ENCODE data around the gene GRAP. TPM values are rescaled to one million over a fixed set of nuclear protein-coding genes. Genes with fewer than 3 reads are reported as not detected.

Gene GRAP
- polyA plus RNA-seq, 4 donors, result 5.2 to 7.2 (median 6.3) TPM

- DNase-seq (ENCODE audit: low read depth in 4 of 4, low spot score in 2 of 4), result no peak
These were observed 42.2 kb downstream of the GRAP start, which contains the start of gene FAM83G for GRCh38 chr17:19004421-19005136. Gene FAM83G, minus strand, starts transcription at chr17:19004764. Its CDS starts 723 bp downstream, at chr17:19004041.

GRCh38 chr17:19003543-19004420, 43.0 kb downstream of the GRAP start:
- DNase-seq (ENCODE audit: low read depth in 4 of 4, low spot score in 2 of 4), result peak in 1 of 4 donors; percentile 31

GRCh38 chr17:19002805-19003542, 43.8 kb downstream of the GRAP start:
- no peak for DNase-seq (ENCODE audit: low read depth in 4 of 4, low spot score in 2 of 4)

GRCh38 chr17:19001907-19002590, 44.7 kb downstream of the GRAP start:
- no peak for DNase-seq (ENCODE audit: low read depth in 4 of 4, low spot score in 2 of 4)

- no peak for DNase-seq (ENCODE audit: low read depth in 4 of 4, low spot score in 2 of 4)
These were observed 46.0 kb downstream of the GRAP start for GRCh38 chr17:19000531-19001325.

GRCh38 chr17:18999911-19000310, 46.8 kb downstream of the GRAP start:
- DNase-seq (ENCODE audit: low read depth in 4 of 4, low spot score in 2 of 4), result no peak

- DNase-seq (ENCODE audit: low read depth in 4 of 4, low spot score in 2 of 4), result no peak
These were observed 47.4 kb downstream of the GRAP start for GRCh38 chr17:18999394-18999793.

GRCh38 chr17:18997650-18998196, 49.0 kb downstream of the GRAP start:
- DNase-seq (ENCODE audit: low read depth in 4 of 4, low spot score in 2 of 4), result no peak

GRCh38 chr17:18996458-18996857, 50.3 kb downstream of the GRAP start:
- no peak for DNase-seq (ENCODE audit: low read depth in 4 of 4, low spot score in 2 of 4)

GRCh38 chr17:18995220-18995619, 51.5 kb downstream of the GRAP start:
- no peak for DNase-seq (ENCODE audit: low read depth in 4 of 4, low spot score in 2 of 4)

- peak in 1 of 4 donors; percentile 21 for DNase-seq (ENCODE audit: low read depth in 4 of 4, low spot score in 2 of 4)
These were observed 52.1 kb downstream of the GRAP start for GRCh38 chr17:18994631-18995030.

GRCh38 chr17:18993905-18994526, 52.7 kb downstream of the GRAP start:
- DNase-seq (ENCODE audit: low read depth in 4 of 4, low spot score in 2 of 4), result peak in 1 of 4 donors; percentile 23

- DNase-seq (ENCODE audit: low read depth in 4 of 4, low spot score in 2 of 4), result no peak
These were observed 54.2 kb downstream of the GRAP start for GRCh38 chr17:18992454-18993130.

- DNase-seq (ENCODE audit: low read depth in 4 of 4, low spot score in 2 of 4), result no peak
These were observed 55.0 kb downstream of the GRAP start for GRCh38 chr17:18991531-18992315.

- no peak for DNase-seq (ENCODE audit: low read depth in 4 of 4, low spot score in 2 of 4)
These were observed 56.4 kb downstream of the GRAP start for GRCh38 chr17:18990331-18990730.

- no peak for DNase-seq (ENCODE audit: low read depth in 4 of 4, low spot score in 2 of 4)
These were observed 58.1 kb downstream of the GRAP start for GRCh38 chr17:18988546-18989173.

All from left renal cortex interstitium (tissue), 4 donors.